Nucleus accumbens (tissue), 56 donors: ENCODE data around the gene MEF2D.
A peak's percentile ranks its signal among the peaks of the same experiment; 100 is the strongest.

ENCODE experiments used
- DNase-seq, 56 donors: peaks; one replicate each; lab custom pipeline; 2025; lab: John Stamatoyannopoulos, UW

The MEF2D gene

GRCh38 chr1:156418416-156419070, 82.0 kb downstream of the MEF2D start:
- DNase-seq, result no peak

DNA sequence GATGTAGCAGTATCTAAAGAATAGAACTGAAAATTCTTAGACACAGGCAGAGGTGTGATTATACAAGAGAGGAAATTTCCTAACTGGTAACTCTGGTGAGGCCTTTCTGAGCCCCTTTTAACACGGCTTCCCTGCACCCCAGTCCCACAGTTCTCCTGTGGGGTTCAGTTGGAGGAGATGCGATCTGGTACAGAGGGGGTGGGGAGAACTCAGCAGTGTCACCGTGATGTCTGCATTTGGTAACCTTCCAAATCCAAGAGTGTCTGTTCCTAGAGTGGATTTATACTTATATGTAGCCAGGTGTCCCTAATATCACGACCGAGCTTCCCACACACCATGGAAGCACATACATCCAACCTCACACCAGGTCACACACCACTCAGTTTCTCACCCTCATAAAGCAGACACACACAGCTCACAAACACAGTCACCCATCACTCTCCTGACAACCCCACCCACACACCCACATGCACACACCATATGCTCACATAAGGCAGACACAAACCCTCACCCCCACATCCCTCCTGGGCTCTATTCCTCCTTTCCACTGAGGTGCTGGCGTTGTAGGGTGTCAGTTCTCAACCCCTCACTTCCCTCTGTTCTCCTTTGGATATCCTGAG, 83.1 kb downstream of the MEF2D start:
- DNase-seq, result peak in 15 of 56 donors; percentile 30 to 66 (median 45)

- DNase-seq, result no peak
Measured at GRCh38 chr1:156416993-156417392, 83.6 kb downstream of the MEF2D start.

DNA sequence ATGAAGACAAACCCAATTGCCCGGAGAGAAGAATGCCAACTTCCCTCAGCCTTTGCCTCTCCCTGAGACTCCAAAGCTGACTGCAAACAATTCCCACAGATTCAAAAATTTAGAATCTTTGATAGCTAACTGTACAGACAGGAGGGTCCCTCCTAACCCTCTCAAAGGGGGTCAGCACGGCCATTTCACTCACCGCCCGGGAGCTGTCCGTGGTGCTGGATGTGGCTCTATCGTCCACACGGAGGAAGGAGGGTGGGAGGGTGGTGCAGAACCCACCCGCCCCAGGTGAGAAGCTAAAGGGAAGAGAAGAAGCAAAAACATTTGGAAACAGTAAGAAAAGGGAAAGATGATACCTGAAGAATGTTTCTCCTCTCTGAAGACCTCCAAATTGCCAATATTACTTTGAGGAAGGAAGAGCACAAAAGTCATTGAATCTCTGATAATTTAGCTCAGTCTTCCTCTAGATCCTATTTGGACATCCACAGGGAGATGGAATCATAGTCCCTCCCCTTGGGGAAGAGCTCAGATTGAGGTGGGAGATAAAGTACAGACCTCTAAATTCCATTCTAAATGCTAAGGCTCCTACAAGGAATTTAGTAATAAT, 86.0 kb downstream of the MEF2D start:
- peak in 12 of 56 donors; percentile 16 to 61 (median 34) for DNase-seq
